LNCAP (cell line): ENCODE results near the gene TMEM74B.

Source experiments
- TF ChIP-seq, protein P1 (sequence below): fragments of 450-650 bp; IDR thresholded peaks from 2 replicates; pipeline ENCODE4 v1.5.1; 2017; ENCODE audit warnings: mild to moderate bottlenecking

TMEM74B gene

DNA sequence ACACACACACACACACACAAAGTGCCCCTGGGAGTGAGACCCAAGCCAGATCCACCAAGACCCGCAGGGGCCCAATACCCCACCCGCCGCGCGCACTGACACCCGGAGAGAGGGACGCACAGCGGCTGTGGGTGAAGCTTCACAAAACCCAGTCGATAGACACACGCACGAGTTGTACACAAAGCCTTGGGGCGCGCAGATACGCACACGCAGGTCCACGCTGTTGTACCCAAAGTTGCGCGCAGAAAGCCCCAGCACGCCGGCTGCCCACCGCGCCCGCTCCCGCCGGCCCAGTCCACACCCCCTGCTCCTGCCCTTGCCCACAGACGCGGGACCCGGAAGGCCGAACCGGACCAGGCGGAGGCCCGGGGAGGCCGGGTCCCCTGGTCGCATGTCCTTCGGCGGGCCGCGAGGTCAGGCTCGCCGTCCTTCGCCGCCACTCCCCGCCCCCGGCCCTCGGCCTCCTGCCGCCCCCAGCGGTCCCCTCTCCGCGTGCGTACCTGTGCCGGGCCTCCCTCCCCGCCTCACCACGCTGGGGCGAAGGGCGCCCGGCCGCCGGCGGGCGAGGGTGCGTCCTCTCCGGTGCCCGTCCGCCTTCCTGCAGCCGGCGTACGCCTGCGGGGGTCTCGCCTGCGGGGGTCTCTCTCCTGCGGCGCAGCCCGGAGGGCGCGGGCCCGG lies at the start of gene TMEM74B:
TMEM74B (minus strand) TSS at position 344 of the 678 bp plus-strand sequence. CDS start 1,180 bp downstream, outside the sequence.
- TF ChIP-seq, protein P1, sequence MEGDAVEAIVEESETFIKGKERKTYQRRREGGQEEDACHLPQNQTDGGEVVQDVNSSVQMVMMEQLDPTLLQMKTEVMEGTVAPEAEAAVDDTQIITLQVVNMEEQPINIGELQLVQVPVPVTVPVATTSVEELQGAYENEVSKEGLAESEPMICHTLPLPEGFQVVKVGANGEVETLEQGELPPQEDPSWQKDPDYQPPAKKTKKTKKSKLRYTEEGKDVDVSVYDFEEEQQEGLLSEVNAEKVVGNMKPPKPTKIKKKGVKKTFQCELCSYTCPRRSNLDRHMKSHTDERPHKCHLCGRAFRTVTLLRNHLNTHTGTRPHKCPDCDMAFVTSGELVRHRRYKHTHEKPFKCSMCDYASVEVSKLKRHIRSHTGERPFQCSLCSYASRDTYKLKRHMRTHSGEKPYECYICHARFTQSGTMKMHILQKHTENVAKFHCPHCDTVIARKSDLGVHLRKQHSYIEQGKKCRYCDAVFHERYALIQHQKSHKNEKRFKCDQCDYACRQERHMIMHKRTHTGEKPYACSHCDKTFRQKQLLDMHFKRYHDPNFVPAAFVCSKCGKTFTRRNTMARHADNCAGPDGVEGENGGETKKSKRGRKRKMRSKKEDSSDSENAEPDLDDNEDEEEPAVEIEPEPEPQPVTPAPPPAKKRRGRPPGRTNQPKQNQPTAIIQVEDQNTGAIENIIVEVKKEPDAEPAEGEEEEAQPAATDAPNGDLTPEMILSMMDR: no peak

DNA sequence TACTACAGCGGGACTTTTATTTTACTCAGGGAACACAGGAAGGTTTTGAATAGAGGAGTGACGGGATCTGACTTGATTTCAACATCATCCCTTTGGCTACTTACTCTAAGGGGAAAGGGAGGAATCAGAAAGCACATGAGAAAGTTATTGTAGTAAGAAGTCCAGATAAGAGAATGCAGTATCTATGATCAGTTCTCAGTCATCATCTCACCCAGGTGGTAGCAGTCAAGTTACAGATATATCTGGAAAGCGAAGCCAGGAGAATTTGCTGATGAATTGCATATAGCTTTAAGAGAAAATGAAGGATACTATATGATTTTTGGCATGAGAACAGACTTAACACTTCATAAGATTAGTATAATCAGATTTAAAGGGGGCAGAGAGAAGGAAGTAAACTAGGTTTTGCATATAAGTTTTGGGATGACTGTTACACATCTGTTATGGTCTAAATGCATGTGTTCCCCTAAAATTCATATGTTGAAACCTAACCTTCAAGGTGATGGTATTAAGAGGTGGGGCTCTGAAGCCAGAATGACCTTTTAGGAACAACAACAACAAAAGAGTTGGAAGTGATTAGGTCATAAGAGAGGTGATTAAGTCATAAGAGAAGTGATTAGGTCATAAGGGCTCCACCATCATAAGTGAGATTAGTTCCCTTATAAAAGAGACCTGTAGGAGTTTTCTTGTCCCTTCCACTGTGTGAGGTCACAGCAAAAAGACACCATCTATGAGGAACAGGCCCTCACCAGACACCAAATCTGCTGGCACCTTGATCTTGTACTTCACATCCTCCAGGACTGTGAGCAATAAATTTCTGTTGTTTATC lies 47.7 kb upstream of the TMEM74B start:
- TF ChIP-seq, protein P1: no peak

DNA sequence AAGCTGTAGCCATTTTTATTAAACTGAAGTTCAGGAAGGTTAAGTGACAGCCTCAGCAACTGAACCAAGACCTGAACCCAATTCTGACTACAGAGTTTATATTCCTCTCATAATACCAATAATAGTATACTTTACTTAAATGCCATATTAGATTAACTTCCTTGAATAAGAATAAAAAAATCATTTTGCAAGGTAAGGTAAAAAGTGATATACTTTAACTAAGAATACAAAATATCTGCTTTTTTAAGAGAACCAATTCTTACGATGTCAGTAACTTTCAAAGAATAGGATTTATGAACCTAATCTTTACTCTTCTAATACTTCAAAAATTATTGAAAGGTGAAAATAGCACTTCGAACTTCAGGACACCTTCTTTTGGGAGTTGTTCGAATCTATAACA lies 44.8 kb upstream of the TMEM74B start:
- TF ChIP-seq, protein P1: no peak

DNA sequence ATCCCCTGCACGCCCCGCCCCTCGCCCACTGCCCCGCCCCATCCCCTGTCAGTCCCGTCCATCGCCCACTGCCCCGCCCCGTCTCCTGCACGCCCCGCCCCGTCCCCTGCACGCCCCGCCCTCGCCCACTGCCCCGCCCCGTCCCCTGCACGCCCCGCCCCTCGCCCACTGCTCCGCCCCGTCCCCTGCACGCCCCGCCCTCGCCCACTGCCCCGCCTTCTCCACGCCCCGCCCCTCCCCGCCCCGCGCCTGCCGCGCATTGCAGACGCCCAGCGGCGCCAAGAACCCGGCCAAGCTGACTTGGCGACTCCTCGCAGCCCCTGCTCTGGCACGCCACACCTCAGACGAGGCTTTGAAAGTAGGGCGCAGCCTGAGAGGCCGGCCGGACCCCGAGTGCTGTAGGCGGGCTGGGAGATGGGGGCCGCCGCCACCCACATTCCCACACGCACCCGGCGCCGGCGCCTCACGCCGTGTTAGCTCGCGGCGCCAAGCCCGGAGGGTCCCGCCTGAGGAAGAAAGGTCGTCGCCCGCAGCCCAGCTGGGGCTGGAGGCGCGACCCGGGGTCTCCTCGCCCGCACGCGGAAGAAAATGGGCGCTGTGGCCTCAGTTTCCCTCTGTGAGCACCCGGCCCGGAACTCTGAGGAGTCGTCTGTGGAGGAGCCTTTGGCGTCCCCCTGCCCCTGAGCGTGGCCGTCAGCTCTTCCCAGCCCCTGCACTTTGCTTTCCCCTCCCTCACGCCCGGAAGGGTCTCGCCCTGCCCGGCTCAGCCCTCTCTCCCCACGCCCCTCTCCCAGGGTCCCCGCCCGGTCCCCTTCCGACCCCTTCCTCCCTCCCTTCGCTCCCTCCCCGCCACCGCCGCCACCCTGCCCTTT lies 41.2 kb upstream of the TMEM74B start, which contains the start of gene RAD21L1:
RAD21L1 (plus strand) TSS at position 262 of the 872 bp plus-strand sequence. CDS start 2,410 bp downstream, outside the sequence.
- TF ChIP-seq, protein P1: no peak

DNA sequence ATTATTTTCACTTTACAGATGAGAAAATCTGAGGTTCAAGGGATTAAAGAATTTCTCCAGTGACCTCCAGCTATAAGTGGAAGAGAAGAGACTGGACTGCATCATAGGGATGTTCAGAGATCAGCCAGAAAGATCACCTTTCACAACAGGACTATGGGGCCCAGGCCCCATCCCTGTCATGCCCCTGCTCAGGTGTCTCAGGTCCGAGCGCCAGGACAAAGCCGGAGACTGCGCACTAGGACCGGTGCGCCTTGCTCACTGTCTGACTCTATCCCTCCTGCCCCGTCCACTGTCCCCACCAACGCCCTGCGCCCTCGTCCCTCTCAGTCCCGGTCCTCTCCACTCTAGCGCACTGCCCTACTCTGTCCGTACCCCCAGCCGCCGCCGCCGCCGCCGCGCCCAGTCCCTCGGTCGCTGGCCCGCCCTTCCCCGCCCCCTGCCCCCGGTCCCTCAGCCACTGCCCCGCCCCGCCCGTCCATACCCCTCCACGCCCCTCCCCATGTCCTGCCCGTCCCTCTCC lies 40.5 kb upstream of the TMEM74B start:
- TF ChIP-seq, protein P1: no peak

DNA sequence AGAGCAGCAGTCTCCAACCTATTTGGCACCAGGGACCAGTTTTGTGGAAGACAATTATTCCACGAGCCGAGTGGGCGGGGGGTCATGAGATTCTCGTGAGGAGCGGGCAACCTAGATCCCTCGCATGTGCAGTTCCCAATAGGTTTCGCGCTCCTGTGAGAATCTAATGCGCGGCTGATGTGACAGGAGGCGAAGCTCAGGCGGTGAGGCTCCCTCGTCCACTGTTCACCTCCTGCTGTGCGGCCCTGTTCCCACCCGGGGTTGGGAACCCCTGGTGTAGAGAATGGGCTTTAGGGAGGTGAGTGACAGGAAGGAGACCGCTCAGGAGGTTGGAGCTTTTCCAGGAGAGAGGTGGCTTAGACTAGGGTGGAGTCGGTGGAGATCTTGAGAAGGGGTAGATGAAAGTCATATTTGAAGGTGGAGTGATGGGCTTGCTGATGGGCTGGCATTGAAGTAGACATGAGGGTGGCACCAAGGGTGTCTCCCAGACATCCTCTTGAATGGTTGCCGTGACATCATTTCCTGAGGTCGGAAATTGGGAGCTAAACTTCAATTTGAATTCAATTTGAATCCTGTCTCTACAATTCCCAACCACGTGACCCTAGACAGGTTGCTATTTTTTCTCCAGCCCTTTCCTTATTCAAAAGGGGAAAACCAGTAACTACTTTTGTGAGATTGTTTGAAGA lies 39.6 kb upstream of the TMEM74B start:
- TF ChIP-seq, protein P1: no peak
